Fibroblast of skin of right biceps (primary cell): Measurements from ENCODE around the gene HEPACAM2.

Experiments used
- DNase-seq: peaks from one replicate; pipeline ENCODE4 v3.0.0-alpha.2; 2013

The HEPACAM2 gene

GRCh38 chr7:93226310-93226709 lies at the start of gene HEPACAM2:
Gene HEPACAM2 (minus strand): TSS chr7:93226469.
- no peak for DNase-seq

- DNase-seq = no peak
These were observed 39.0 kb upstream of the HEPACAM2 start for GRCh38 chr7:93265220-93265619.

- no peak for DNase-seq
These were observed 36.3 kb upstream of the HEPACAM2 start for GRCh38 chr7:93262535-93262934.

GRCh38 chr7:93258661-93259060 lies 32.4 kb upstream of the HEPACAM2 start:
- peak; percentile 49 for DNase-seq

GRCh38 chr7:93249491-93250148 lies 23.4 kb upstream of the HEPACAM2 start:
- DNase-seq = peak; percentile 58

GRCh38 chr7:93245525-93246432 lies 19.5 kb upstream of the HEPACAM2 start:
- peak; percentile 34 for DNase-seq

- no peak for DNase-seq
These were observed 15.8 kb upstream of the HEPACAM2 start for GRCh38 chr7:93242106-93242505.

GRCh38 chr7:93239824-93240223 lies 13.6 kb upstream of the HEPACAM2 start:
- DNase-seq = no peak

- no peak for DNase-seq
These were observed 12.5 kb upstream of the HEPACAM2 start for GRCh38 chr7:93238748-93239147.

GRCh38 chr7:93238131-93238530 lies 11.9 kb upstream of the HEPACAM2 start:
- no peak for DNase-seq

GRCh38 chr7:93235541-93235940 lies 9.3 kb upstream of the HEPACAM2 start:
- DNase-seq = no peak

- DNase-seq = no peak
These were observed 6.4 kb upstream of the HEPACAM2 start for GRCh38 chr7:93232673-93233018.

GRCh38 chr7:93231799-93232672 lies 5.8 kb upstream of the HEPACAM2 start, which contains the start of gene VPS50:
Gene VPS50 (plus strand): TSS chr7:93232366. CDS start chr7:93232468, 102 bp downstream.
- peak; percentile 96 for DNase-seq

GRCh38 chr7:93231259-93231658 lies 5.0 kb upstream of the HEPACAM2 start:
- no peak for DNase-seq

GRCh38 chr7:93228302-93228701 lies 2.0 kb upstream of the HEPACAM2 start:
- peak; percentile 55 for DNase-seq

GRCh38 chr7:93219868-93220267 lies 6.4 kb downstream of the HEPACAM2 start:
- DNase-seq = no peak

GRCh38 chr7:93218997-93219827 lies 7.1 kb downstream of the HEPACAM2 start:
- no peak for DNase-seq

- DNase-seq = no peak
These were observed 13.4 kb downstream of the HEPACAM2 start for GRCh38 chr7:93212881-93213280.

GRCh38 chr7:93211228-93211818 lies 14.9 kb downstream of the HEPACAM2 start:
- DNase-seq = no peak

GRCh38 chr7:93205046-93205445 lies 21.2 kb downstream of the HEPACAM2 start:
- DNase-seq = no peak

- no peak for DNase-seq
These were observed 22.8 kb downstream of the HEPACAM2 start for GRCh38 chr7:93203496-93203895.
